Subcutaneous adipose tissue (tissue), 4 donors: Measurements from ENCODE around the gene ACRBP. TPM values are rescaled to one million over a fixed set of nuclear protein-coding genes. Genes with fewer than 3 reads are reported as not detected.

Experiments
- total RNA-seq, 4 donors: library from RNA; depleted of rRNA; stranded (reverse); fragments of >200 nt; gene quantifications; one replicate each; pipeline ENCODE4 v1.1.0, GENCODE V29; 2016
- TF ChIP-seq, protein P1 (sequence below): fragments of 450-650 bp; IDR thresholded peaks from one replicate; pipeline ENCODE4 v1.5.1; 2016; ENCODE audit warnings: low read depth, mild to moderate bottlenecking, control low read depth, antibody characterized with exemption, moderate library complexity

Gene ACRBP
- total RNA-seq, 4 donors from 2014 or later: 2.4 to 4.9 (median 2.4) TPM; not detected in 1

DNA sequence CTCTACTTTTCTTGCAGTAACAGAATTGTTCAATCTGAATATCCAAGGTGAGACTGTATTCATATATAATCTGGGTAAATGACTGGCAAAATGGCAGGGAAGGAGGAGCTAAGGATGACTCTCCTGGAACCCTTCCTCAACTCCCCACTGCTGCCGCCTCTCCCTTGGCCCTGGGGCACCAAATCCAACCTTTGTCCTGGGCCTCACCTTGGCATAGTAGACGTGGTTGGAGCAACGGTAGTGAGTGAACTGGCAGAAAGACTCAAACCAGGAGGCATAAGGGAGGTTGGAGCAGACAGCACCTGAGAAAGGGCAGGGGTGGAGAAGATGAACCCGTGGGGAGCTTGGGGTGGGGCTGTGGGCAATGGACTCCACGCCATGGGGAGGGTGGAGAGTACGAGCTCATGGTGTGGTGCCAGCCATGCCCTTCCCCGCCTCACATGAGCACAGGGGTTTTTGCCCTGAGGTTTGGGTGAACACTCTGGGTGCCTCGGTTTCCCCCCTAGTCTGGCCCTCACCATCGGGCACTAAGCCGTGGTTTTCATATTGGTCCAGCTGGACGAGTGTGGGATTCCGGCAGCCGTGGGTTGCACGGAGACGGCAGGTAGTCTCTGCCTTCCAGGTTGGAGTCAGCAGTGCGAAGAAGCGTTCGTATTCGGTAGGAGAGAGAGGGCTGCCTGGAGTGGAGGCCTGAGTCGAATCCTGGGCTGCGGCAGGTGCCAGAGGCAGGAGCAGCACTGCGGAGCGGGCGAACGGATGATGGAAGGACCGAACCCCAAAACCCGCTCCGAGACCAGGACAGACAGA, 753 bp downstream of the ACRBP start:
- TF ChIP-seq, protein P1, sequence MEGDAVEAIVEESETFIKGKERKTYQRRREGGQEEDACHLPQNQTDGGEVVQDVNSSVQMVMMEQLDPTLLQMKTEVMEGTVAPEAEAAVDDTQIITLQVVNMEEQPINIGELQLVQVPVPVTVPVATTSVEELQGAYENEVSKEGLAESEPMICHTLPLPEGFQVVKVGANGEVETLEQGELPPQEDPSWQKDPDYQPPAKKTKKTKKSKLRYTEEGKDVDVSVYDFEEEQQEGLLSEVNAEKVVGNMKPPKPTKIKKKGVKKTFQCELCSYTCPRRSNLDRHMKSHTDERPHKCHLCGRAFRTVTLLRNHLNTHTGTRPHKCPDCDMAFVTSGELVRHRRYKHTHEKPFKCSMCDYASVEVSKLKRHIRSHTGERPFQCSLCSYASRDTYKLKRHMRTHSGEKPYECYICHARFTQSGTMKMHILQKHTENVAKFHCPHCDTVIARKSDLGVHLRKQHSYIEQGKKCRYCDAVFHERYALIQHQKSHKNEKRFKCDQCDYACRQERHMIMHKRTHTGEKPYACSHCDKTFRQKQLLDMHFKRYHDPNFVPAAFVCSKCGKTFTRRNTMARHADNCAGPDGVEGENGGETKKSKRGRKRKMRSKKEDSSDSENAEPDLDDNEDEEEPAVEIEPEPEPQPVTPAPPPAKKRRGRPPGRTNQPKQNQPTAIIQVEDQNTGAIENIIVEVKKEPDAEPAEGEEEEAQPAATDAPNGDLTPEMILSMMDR: no peak

DNA sequence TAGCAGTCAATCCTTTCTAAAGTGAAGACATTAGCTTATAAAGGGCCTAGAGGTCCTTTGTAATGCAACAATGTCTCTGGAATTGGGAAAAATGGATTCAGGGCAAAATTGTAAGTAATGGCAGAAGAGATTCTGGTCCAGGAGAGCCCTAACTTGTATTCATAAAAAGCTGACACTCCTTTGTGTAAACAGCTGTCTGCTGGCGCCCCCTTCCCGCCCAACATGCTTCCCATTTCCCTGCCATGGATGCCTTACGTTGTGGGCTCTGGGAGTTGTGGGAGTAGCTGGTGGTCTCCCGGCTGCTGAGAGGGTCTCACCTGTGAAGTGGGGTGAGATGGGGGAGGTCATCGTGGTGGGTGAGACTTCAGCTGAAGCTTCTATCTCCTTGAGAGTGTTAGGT, 2.3 kb downstream of the ACRBP start:
- TF ChIP-seq, protein P1: no peak

DNA sequence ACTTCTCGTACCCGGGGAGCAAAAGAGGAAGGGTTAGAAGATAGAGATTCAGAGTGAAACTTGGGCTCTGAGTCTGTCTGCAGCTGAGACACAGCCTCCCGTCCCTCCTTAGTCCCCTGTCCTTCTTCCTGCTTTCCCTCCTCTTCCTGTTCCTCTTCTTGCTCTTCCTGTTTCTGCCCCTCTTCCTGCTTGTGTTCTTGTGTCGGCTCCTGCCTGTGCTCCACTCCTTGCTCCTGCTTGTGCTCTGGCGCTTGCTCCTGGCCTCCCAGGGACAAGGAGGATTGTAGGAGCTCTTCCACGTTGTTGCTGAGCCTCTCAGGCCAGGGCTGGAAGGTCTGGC, 3.0 kb downstream of the ACRBP start:
- TF ChIP-seq, protein P1: no peak

DNA sequence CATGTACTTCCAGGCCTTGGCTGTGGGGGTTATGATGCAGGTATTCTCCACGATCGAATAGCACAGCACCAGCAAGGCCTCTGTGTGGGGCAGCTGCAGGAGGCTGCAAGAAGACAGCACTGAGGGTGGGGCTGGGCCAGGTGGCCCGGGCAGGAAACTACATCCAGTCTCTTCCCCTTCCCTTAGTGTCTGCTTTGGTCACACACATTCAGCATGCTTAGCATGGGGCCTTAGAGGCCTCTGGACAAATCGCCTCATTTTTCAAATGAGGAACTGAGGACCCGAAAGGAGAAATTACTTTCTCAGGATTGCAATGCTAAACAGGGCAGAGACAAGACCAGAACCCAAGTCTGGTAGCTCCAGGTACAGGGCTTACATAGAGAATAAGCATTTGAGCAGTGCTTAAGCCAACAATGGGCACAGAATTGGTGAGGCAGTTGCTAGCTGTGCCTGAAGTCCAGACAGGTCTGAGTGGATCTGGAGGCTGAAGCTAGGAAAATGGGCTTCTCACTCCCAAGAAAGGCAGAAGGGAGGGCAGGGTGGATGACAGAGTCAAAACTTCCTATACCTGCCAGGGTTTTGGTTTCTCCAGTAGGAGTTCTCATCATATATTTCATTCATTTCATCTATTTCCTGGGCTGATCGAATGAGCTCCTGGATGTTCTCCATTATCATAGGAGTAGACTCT, 3.5 kb downstream of the ACRBP start:
- TF ChIP-seq, protein P1: no peak

DNA sequence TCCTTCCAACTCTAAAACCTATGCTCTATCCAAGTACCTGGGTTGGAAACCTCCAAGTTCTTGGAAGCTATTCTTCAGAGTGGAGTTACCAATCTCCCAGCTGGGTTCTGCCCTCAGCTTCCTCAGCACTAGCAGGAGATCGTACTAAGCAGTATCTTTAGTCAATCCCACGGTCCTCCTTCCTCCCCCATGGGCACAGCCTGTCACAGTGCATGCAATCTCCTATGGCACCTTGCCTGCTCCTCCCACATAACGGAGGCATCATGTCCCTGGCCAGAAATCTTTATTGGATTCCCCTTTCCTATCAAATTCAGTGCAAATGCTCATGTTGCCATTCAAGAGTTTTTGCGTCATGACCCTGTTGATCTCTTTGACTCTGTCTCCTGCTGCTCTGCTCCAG, 6.1 kb downstream of the ACRBP start:
- TF ChIP-seq, protein P1: no peak

DNA sequence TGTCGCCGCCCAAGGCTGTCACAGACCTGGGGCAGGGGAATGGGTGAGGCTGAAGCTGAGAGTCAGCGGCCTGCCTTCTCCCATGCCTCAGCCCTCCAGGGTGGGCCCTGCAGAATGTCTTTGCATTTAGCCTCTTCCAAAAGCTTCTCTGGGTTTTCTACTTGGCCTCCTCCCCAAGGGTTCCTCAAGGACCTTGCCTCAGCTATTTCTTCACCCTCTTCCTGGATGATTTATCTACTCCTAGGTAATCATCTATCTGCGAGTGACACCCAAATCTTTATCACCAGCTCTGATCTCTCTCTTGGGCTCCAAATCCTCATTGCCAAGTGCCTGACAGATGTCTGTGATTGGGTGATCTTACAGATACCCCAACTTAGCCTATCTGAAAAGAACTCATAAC, 6.7 kb downstream of the ACRBP start:
- TF ChIP-seq, protein P1: no peak

DNA sequence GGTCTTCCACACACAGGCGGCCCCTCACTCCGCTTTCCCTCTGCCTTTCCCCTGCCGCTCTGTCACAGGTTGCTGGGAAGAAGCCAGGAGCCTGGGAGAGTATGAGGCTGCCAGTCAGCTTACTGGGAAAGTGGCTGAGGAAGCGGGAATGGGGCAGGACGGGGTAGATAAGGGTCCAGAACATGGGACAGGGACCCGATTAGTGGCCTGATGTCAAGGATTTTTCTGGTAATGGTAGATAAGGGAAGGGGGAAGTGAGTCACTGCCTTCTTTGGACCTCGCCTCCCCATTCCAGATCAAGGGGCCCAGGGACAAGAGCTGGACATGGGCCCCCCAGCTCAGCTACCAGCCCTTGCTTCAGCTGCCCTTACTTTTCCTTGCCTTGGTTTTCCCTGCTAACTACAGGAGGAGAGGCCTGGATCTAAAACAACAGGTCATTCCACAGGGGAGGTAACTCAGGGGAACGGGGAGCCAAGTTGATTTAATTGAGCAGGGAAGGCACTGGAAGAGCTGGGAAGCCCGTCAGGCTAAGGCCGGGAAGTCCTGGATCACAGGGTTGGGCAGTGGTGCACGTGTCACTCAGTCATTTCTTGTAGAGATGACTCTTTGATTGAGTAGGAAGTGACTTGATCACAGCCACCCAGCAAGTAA, 8.0 kb downstream of the ACRBP start:
- TF ChIP-seq, protein P1: no peak
